GM19099 (cell line): ENCODE data around the gene PIK3R5.

ENCODE experiments used
- POLR2A ChIP-seq: IDR thresholded peaks from 3 replicates; pipeline ENCODE4 v1.6.1; 2011; ENCODE audit warnings: low read depth; ENCODE audit not compliant: insufficient read length; ENCODE audit errors: extremely low read depth

PIK3R5 gene

GRCh38 chr17:8887301-8887700 is 78.2 kb downstream of the PIK3R5 start:
- no peak for TF ChIP-seq POLR2A

- TF ChIP-seq POLR2A: no peak
Observed at GRCh38 chr17:8885967-8886684, 79.4 kb downstream of the PIK3R5 start.

- TF ChIP-seq POLR2A: no peak
Observed at GRCh38 chr17:8884336-8884990, 81.0 kb downstream of the PIK3R5 start.

- TF ChIP-seq POLR2A: no peak
Observed at GRCh38 chr17:8883353-8883752, 82.2 kb downstream of the PIK3R5 start.

GRCh38 chr17:8881606-8882005 is 83.9 kb downstream of the PIK3R5 start:
- TF ChIP-seq POLR2A: no peak

GRCh38 chr17:8880466-8880865 is 85.0 kb downstream of the PIK3R5 start:
- no peak for TF ChIP-seq POLR2A

GRCh38 chr17:8879410-8879809 is 86.1 kb downstream of the PIK3R5 start:
- TF ChIP-seq POLR2A: no peak

- no peak for TF ChIP-seq POLR2A
Observed at GRCh38 chr17:8877984-8878383, 87.5 kb downstream of the PIK3R5 start.

- TF ChIP-seq POLR2A: no peak
Observed at GRCh38 chr17:8875957-8876356, 89.5 kb downstream of the PIK3R5 start.

- TF ChIP-seq POLR2A: no peak
Observed at GRCh38 chr17:8875436-8875835, 90.1 kb downstream of the PIK3R5 start.

GRCh38 chr17:8873801-8874715 is 91.4 kb downstream of the PIK3R5 start:
- TF ChIP-seq POLR2A: no peak

GRCh38 chr17:8872705-8873435 is 92.6 kb downstream of the PIK3R5 start:
- TF ChIP-seq POLR2A: no peak

GRCh38 chr17:8872036-8872704 is 93.3 kb downstream of the PIK3R5 start:
- TF ChIP-seq POLR2A: no peak

GRCh38 chr17:8871081-8871581 is 94.4 kb downstream of the PIK3R5 start:
- no peak for TF ChIP-seq POLR2A

GRCh38 chr17:8870406-8871040 is 95.0 kb downstream of the PIK3R5 start:
- no peak for TF ChIP-seq POLR2A
